IPS DF 19.7 (cell line): ENCODE results near the gene HAPLN2.

Experiments used
- DNase-seq: peaks from one replicate; pipeline ENCODE4 v3.0.0-alpha.2; 2013; ENCODE audit warnings: low read depth, low spot score

HAPLN2 gene

DNA sequence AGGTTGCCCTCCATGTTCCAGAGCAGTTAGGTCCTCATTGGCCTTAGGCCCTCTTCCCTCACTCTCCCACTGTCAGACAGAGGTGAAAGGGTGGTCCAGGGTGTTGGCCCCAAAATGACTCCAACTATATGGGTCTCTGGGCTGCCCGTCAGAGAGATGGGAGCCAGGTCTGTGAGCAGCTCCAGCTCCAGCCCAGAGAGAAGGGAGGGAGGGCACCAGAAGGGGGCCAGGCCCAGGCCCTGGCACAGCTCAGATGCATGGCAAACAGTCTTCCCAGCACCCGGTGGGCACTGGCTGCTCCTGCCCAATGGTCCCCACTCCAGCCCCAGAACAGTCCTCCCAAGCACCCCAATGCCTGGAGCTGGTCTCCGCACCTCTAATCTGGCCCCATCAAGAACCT lies 24.9 kb downstream of the HAPLN2 start:
- DNase-seq = no peak

DNA sequence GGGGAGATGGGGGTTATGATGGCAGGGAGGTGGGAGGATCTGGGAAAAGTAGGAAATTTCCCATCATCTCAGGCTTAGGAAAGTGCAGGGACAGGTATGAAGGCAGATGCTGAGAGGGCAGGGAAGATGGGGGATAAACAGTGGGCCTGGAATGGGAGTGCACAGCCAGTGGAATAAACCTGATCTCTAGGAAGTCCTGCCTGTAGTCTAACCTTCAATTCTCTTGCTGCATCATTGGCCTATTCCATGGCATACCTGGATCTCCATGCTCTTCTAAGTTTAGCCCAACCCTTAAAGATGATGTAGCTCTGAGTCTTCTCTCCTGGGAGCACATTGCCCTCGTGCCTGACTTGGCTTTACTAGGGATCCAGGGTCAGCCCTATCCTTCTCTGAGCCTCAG lies 25.4 kb downstream of the HAPLN2 start:
- no peak for DNase-seq

DNA sequence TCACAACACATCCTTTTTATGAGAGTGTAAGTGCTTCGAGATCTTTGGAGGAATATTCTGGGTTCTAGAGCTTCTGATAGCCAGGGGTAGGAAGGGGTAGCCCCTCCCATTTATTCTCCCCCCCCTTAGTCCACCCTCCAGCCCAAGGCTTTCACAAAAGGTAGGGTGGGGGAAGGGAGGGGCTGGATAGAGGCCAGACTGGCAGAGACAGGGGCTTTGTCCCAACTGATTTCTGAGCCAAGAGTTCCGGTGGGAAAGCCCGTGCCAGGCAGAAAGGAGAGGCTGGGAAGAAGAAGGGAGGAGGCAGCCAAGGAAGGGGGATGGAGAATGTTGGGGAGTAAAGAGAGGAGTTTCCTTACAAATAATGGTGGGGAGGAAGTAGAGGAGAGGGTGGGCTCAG lies 25.8 kb downstream of the HAPLN2 start:
- no peak for DNase-seq

DNA sequence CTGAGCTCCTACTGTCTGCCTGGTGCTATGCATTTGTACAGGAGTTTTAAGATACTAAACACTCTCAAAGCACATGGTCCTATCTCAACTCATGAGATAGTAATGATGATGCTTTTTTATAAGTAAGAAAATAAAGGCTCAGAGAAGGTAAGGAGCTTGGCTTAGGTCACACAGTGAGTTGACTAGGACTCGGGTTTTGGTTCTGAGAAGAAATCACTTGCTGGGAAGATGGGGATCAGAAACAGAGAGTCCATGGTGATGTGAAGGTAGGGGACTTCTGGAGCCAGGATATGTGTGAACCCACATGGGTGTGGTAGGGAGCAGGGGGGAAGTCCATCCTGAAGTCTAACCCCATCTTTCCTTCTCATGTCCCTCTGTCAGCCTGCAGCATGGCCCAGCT lies 26.5 kb downstream of the HAPLN2 start:
- DNase-seq = no peak

DNA sequence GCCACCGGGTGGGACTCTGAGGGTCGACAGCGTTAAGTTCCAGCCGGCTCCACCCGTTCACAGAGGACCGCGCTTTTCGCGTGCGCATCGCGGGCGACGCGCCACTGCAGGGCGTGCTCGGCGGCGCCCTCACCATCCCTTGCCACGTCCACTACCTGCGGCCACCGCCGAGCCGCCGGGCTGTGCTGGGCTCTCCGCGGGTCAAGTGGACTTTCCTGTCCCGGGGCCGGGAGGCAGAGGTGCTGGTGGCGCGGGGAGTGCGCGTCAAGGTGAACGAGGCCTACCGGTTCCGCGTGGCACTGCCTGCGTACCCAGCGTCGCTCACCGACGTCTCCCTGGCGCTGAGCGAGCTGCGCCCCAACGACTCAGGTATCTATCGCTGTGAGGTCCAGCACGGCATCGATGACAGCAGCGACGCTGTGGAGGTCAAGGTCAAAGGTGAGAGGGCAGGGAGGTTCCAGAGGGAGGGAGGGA lies 27.6 kb downstream of the HAPLN2 start:
- DNase-seq = no peak

DNA sequence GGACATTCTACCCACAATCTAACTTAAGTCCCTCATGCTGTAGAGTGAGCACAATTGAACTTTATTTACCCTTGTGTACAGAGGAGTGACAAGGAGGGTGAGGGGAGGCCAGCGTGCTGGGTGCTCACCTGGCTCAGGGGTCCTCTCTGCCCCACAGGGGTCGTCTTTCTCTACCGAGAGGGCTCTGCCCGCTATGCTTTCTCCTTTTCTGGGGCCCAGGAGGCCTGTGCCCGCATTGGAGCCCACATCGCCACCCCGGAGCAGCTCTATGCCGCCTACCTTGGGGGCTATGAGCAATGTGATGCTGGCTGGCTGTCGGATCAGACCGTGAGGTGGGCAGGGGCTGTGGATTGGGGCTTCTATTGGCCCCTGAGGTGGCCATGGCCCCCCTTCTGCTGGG lies 28.1 kb downstream of the HAPLN2 start:
- DNase-seq = no peak

DNA sequence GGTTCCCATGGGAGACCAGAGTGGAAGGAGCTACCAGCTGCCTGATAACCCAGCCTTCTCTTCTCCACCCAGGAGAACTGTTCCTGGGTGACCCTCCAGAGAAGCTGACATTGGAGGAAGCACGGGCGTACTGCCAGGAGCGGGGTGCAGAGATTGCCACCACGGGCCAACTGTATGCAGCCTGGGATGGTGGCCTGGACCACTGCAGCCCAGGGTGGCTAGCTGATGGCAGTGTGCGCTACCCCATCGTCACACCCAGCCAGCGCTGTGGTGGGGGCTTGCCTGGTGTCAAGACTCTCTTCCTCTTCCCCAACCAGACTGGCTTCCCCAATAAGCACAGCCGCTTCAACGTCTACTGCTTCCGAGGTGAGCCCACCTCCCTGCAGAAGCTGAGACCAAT lies 29.3 kb downstream of the HAPLN2 start:
- DNase-seq = no peak

DNA sequence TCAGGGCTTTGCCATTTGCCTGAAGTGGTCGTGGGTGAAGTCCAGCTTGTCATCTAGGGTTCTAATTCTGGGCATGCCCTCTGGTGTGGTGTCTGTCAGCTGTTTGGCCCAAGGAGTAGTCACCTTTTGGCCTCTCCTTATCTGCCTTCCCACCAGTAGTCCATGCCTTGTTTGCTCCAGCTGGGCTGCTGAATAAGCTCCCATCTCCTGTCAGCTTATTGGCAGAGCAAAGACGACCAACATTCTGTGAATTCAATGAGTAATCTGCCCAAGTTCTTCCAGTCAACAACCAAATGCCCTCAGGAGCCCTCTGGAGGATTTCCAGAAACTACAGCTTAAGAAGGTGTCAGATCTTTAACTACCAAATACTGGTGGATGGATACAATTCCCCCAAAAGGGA lies 29.7 kb downstream of the HAPLN2 start:
- DNase-seq = no peak

DNA sequence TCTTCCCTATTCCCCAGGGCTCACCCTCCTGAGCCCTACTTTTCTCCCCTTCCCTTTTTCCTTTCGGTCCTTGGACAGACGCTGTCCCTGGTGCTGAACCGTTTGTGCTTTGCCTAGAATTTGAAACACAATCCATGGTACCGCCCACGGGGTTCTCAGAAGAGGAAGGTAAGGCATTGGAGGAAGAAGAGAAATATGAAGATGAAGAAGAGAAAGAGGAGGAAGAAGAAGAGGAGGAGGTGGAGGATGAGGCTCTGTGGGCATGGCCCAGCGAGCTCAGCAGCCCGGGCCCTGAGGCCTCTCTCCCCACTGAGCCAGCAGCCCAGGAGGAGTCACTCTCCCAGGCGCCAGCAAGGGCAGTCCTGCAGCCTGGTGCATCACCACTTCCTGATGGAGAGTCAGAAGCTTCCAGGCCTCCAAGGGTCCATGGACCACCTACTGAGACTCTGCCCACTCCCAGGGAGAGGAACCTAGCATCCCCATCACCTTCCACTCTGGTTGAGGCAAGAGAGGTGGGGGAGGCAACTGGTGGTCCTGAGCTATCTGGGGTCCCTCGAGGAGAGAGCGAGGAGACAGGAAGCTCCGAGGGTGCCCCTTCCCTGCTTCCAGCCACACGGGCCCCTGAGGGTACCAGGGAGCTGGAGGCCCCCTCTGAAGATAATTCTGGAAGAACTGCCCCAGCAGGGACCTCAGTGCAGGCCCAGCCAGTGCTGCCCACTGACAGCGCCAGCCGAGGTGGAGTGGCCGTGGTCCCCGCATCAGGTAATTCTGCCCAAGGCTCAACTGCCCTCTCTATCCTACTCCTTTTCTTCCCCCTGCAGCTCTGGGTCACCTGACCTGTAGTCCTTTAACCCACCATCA lies 33.1 kb downstream of the HAPLN2 start:
- DNase-seq = no peak

DNA sequence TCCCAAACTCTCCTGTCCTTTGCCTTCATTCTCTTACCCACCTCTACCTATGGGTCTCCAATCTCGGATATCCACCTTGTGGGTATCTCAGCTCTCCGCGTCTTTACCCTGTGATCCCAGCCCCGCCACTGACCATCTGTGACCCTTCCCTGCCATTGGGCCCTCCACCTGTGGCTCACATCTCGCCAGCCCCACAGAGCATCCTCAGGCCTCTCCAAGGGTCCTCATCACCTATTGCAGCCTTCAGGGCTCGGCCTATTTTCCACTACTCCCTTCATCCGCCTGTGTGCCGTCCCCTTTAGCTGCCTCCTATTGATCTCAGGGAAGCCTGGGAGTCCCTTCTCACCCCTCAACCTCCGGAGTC lies 33.8 kb downstream of the HAPLN2 start:
- no peak for DNase-seq

DNA sequence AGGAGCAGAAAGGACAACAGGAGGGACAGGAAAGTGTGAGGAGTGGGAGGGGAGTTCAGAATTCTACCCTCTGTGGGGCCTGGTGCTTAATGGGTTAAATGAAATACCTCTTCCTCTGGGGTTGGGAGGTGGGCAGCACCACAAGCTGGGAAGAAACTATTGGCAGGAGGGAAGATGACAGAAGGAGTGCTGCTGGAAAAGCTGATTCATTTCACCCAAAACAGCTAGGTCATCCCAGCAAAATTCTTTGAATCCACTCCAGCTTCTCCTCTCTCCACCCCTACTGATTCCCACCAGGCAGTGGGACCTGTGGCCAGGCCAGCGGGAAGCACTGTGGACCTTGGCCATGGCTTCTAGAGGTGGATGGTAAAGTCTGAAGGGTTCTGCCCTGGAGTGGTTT lies 35.5 kb downstream of the HAPLN2 start:
- no peak for DNase-seq

DNA sequence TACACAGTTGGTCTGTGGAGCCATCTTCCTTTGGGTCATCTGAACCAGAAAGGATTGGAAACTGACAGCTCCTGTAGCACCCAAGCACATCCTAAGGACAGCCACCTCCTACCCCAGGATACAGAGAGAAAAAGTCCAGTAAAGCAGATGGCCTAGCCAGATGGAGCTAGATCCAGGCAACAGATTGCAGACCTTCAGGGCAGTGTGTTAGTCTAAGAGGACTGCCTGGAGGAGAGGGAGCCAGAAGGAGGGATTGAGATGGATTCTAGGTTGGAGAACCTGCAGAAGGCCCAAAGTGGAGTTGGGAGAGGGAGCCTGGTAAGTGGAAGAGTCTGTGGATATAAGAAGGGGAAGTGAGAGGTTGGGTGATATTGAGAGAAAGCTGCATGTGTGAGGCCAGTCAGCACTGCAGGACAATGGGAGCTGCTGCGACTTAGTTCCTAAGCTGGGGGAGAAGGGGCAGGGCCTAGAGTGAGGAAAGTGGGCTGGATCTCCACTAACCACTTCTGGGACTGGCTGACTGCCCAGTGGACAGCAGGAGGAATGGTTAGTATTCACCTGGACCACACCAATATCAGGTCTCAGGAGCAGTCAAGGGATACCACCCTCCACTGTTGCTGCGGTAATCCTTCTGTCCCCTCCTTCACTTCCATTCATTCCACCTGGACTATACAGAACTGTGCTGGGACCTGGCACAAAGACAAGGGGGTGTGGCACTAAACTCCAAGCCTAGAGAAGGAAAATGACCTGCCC lies 36.1 kb downstream of the HAPLN2 start:
- no peak for DNase-seq

DNA sequence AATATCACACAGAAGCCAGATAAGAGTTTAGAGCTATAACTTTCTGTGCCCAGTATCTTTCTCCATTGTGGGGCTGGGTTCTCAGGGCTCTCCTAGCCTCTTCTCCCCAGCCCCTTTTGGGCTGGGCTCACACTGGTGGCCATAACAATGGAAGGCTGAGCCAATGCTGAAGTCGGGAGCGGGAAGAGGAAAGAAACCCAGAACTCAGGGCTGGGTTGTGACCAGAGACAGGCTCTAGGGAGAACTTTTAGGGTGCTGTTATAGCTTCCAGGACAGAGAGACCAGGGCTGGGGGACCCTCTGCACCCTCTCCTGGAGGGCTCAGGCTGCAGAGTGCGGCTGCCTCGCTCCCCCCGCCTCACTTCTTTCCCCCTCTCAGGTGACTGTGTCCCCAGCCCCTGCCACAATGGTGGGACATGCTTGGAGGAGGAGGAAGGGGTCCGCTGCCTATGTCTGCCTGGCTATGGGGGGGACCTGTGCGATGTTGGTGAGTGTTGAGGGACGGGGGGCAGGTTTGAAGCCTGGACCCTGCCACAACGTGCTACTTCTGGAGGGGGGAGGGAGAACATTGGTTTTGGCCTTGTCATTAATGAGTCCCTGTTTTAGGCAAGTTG lies 36.8 kb downstream of the HAPLN2 start:
- no peak for DNase-seq

DNA sequence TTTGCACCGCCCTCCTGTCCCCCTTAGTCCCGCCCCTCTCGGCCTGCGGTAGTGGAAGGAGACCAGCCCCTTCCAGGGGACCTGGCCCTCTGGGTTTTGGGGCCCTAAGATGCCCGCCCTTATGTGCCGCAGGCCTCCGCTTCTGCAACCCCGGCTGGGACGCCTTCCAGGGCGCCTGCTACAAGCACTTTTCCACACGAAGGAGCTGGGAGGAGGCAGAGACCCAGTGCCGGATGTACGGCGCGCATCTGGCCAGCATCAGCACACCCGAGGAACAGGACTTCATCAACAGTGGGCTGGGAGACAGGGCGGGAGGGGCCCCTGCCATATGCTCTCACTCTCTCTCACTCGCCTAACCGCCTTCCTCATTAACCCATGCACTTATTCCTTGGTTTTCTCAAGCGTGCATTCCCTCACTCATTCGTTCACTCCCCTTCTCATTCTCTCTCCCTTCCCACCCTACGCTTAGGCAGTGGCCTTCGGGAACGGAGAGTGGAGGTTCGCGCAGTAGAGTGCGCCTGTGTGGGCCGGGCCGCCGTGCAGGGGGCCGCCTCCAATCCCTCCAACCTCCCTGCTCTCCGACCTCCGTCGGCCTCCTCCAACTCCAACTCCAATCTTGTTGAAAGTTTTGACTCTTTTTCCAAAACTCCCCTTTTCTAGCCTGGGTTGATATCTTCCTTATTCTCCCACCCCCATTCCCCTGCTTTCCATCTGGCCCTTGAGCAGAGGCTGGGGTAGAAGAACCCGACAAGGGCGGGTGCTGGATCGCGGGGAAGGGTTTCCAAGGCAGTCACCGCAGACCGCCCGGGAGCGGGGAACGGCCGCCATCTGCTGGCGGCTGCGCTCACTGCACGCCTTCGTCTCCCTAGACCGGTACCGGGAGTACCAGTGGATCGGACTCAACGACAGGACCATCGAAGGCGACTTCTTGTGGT lies 37.9 kb downstream of the HAPLN2 start:
- no peak for DNase-seq

DNA sequence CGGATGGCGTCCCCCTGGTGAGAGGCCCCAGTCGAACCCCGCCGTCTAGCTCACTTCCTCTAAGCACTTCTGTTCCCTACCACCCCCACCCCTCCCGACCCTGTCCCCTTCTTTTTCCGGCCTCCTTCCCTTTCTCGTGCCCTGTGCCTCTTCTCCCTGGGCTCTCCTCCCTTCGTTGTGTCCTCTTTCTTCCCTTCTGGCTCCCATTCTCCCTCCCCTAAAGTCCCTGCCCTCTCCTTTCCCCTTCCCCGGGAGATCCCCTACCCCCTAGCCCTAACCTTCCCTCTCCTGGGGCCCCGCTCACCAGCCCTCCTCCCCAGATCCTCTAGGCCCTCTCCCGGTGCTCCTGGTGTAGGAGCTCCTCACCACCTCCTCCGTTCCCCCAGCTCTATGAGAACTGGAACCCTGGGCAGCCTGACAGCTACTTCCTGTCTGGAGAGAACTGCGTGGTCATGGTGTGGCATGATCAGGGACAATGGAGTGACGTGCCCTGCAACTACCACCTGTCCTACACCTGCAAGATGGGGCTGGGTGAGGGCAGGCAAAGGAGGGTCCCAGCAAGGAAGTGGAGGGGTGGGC lies 38.6 kb downstream of the HAPLN2 start:
- no peak for DNase-seq

DNA sequence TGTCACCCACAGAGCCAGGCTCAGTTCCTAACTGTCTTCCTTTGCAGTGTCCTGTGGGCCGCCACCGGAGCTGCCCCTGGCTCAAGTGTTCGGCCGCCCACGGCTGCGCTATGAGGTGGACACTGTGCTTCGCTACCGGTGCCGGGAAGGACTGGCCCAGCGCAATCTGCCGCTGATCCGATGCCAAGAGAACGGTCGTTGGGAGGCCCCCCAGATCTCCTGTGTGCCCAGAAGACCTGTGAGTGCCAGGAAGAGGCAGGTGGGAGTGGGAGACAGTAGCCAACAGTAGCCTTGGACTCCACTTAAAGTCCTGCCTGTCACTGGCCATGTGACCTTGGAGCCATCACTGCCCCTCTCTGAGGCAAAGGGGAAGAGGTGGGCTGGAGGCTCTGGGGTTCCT lies 39.3 kb downstream of the HAPLN2 start:
- DNase-seq = no peak

DNA sequence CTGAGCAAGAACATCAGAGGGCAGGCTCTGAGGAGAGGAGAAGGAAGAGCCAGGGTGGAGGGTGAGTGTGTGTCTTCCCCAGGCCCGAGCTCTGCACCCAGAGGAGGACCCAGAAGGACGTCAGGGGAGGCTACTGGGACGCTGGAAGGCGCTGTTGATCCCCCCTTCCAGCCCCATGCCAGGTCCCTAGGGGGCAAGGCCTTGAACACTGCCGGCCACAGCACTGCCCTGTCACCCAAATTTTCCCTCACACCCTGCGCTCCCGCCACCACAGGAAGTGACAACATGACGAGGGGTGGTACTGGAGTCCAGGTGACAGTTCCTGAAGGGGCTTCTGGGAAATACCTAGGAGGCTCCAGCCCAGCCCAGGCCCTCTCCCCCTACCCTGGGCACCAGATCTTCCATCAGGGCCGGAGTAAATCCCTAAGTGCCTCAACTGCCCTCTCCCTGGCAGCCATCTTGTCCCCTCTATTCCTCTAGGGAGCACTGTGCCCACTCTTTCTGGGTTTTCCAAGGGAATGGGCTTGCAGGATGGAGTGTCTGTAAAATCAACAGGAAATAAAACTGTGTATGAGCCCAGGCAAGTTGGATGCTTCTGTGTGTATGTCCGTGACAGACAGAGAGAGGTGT lies 39.8 kb downstream of the HAPLN2 start:
- DNase-seq = no peak

DNA sequence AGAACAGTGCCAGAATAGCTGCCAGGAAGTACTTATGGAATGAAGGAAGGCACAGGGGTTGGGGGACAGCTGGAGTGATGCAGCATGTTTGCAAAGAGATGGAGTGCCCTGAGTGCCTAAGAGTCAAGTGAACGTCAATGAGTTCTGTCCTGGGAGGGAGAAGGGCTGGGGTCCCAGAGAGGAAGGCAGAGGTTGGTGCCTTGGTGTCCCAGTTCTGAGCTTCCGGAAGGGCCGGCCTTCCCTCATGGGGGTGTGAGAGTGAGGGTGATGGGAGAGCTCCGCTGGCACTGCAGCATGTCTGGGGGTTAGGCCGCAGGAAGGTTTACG lies 40.4 kb downstream of the HAPLN2 start:
- DNase-seq = no peak

DNA sequence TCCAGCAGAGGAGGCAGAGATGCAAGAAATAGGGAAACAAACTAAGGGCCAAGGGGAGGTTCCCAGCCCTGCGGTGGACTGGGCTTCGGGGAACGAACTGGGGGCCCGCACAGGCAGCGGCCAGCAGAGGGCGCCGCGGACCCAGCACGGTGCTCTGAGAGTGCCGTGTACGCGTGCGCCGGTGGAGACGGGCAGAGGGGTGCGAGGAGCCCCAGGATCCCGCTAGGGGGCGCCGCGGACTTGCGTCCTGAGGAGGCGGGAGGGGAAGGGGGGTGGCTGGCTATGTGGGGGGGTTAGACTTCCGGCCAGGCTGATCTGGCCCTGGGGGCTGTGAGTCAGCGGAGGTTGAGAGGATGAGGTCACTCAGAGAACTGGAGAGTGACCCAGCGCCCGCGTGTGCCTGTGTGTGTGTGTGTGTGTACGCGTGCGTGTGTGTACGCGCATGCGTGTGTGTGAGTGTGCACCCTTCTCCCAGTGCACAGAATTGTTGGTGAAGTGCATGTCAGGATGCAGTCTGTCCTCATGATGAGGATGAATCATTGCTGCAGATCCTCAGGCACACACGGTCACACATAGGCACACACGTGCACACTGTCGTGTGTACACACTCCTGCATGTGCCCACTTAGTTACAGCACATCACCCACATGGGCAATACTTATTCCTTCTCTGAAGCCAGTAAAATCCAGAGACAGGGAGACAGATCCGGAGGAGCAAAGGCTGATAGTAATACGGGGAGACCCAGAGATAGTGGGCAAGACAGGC lies 41.0 kb downstream of the HAPLN2 start:
- no peak for DNase-seq

DNA sequence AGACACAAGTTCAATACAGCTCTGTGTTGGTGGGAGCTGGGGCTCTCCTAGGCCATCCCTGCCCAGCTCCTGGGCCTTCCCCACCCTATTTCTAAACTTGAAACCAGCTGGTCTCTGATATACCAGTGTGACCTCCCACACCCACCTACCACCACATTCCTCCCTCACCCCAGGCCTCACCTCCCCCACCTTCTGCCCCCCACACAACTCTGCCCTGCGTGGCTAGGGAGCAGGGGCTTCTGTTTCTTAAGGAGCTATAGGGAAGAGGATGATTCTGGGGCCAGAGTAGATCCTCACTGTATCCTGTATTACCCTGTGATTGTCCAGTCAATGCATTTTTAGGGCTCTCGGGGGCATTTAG lies 41.5 kb downstream of the HAPLN2 start:
- DNase-seq = no peak
